ENCODE data around the gene COPS2.

DNA sequence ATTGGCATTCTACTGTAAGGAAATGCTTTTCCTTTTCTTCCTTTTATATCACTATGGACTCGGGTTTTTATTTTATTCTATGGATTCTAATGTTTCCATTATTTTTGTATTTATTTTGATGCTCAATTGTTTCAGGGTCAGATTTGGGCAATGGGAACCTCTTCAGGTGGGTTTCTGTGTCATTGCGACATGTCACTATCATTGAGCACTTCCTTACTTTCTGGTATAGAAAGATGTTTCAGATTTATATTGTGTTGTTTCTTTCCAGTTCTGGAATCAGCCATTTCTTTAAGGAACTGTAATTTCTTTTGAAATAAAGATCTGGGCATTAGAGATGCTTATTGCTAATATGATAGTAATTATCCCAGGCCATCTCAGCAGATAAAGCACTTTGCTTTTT, 36.5 kb upstream of the COPS2 start:
- TF ChIP-seq EZH2phosphoT487 (IDR thresholded peaks at IDR 0.05; ENCODE audit: low read depth, severe bottlenecking, unreplicated experiment), result no peak
- TF ChIP-seq, protein P1, sequence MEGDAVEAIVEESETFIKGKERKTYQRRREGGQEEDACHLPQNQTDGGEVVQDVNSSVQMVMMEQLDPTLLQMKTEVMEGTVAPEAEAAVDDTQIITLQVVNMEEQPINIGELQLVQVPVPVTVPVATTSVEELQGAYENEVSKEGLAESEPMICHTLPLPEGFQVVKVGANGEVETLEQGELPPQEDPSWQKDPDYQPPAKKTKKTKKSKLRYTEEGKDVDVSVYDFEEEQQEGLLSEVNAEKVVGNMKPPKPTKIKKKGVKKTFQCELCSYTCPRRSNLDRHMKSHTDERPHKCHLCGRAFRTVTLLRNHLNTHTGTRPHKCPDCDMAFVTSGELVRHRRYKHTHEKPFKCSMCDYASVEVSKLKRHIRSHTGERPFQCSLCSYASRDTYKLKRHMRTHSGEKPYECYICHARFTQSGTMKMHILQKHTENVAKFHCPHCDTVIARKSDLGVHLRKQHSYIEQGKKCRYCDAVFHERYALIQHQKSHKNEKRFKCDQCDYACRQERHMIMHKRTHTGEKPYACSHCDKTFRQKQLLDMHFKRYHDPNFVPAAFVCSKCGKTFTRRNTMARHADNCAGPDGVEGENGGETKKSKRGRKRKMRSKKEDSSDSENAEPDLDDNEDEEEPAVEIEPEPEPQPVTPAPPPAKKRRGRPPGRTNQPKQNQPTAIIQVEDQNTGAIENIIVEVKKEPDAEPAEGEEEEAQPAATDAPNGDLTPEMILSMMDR (IDR thresholded peaks at IDR 0.05; ENCODE audit: poor library complexity), result no peak
